ENCODE results near the gene STRADA. TPM values are rescaled to one million over a fixed set of nuclear protein-coding genes. Genes with fewer than 3 reads are reported as not detected.

STRADA gene
- total and polyA plus RNA-seq, 3 experiments from 2014 or later: 22.8 to 57.2 (median 56.7) TPM

DNA sequence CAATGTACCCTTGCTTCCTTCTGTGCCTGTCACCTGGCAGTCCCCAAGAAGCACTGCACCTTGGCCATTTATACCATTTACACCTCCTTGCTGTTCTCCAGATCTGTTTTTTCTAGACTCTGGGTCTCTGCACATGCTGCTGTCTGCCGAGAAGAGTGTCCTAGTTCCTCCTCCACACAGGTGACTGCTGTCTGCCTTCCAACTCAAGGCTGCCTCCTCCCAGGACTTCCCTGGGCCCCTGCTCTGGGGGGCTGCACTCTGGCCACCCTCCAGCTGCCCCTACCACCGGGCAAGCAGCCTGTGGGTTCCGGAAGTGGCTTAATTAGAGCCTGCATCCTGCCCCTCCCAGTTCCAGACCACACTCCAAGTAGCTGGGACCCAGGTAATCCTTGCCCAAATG is 35.9 kb downstream of the STRADA start:
- H3K4me3 ChIP-seq (ENCODE audit: low read length): peak overlapping the region; percentile 55
- H3K4me3 Mint-ChIP-seq: peak overlapping the region; percentile 78 to 88 (median 84)
- no peaks in the 10 kb centered on the region for H3K36me3 ChIP-seq (ENCODE audit: insufficient read depth, low read length)
- peaks cover 0 to 4% (median 0%) of the 10 kb centered on the region in 5 donors for H3K9me3 Mint-ChIP-seq
- no peaks in the 10 kb centered on the region for H3K27me3 ChIP-seq (ENCODE audit: insufficient read depth, low read length, poor library complexity, severe bottlenecking)
- H3K36me3 Mint-ChIP-seq: peaks cover 4 to 50% (median 13%) of the 10 kb centered on the region in 3 donors
- no peak for DNase-seq
- H3K9me3 ChIP-seq (ENCODE audit: low read length): no peaks in the 10 kb centered on the region
- peaks cover 78 to 93% (median 84%) of the 10 kb centered on the region in 3 donors for H3K4me1 Mint-ChIP-seq
- ChIA-PET CTCF (interaction anchor here (1.2 to 11.3 kb wide), 2 partner anchors 11 to 30 kb away, joined by 3 to 251 read pairs; no protein-coding TSS in a partner anchor), POLR2A (interaction anchor here (0.6 to 14.8 kb wide), 4 partner anchors 10 to 82 kb away, joined by 5 to 270 read pairs (median 10); partner anchors contain the start of genes CCDC47 and DDX42)
- H3K27ac Mint-ChIP-seq: peak overlapping the region; percentile 80 to 99 (median 95)
- H3K4me1 ChIP-seq (ENCODE audit: insufficient read depth, low read length): peaks cover 88% of the 10 kb centered on the region
- no peaks in the 10 kb centered on the region for H3K27me3 Mint-ChIP-seq
- H3K27ac ChIP-seq (ENCODE audit: low read depth, low read length): peak overlapping the region; percentile 62

DNA sequence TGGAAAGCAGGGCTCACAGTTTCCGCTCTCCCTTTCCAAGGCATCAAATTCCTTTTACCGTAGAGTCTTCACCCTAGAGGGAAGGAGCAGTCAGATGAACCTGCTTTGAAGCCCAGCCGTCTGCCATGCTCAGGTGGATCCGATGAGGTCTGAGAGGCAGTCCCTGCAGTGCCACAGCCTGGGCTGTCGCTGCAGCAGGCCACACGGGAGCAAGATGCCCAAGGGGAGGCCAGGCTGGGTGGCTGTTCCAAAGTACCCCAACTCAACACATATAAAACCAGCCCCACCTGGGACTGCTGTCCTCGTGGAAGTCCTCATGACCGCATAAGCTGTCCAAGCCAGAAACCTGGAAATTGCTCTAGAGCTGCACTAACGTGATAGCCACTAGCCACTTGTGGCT is 36.8 kb downstream of the STRADA start:
- H3K36me3 ChIP-seq (ENCODE audit: insufficient read depth, low read length): no peaks in the 10 kb centered on the region

DNA sequence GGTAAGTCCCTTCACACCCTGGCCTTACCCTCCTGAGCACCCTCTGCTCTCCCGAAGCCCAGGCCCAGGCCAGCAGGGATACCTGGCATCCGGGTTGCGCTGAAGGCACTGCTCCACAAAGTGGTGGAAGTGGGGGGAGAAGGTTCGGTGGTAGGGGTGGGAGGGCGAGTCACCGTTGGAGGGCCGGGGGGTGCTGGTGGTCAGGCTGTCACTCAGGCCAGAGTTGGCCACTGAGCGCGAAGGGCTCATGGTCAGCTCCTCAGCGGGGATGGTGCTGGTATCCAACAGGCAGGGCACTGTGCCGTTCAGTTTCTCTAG is 37.4 kb downstream of the STRADA start:
- Mint-ChIP-seq H3K4me1 (peaks cover 67 to 79% (median 71%) of the 10 kb centered on the region in 3 donors), H3K27ac (peak overlapping the region; percentile 14 to 99 (median 91)), H3K36me3 (peaks cover 4 to 43% (median 11%) of the 10 kb centered on the region in 3 donors), H3K4me3 (peak overlapping the region in 3 of 7 donors; percentile 73 to 93 (median 75)), H3K27me3 (no peaks in the 10 kb centered on the region), H3K9me3 (peaks cover 0 to 4% (median 0%) of the 10 kb centered on the region in 5 donors)
- Histone ChIP-seq H3K4me1 (ENCODE audit: insufficient read depth, low read length) (peaks cover 74% of the 10 kb centered on the region), H3K36me3 (ENCODE audit: insufficient read depth, low read length) (no peaks in the 10 kb centered on the region), H3K27me3 (ENCODE audit: insufficient read depth, low read length, poor library complexity, severe bottlenecking) (no peaks in the 10 kb centered on the region), H3K4me3 (ENCODE audit: low read length) (no peak overlapping the region), H3K9me3 (ENCODE audit: low read length) (no peaks in the 10 kb centered on the region), H3K27ac (ENCODE audit: low read depth, low read length) (no peak overlapping the region)
- ChIA-PET POLR2A (interaction anchor here (0.6 to 14.8 kb wide), 3 partner anchors 8 to 85 kb away, joined by 3 to 270 read pairs (median 3); no protein-coding TSS in a partner anchor), CTCF (no interaction called here)
- no peak for DNase-seq

More for the DNA sequence above, 36.8 kb downstream of the STRADA start:
- H3K4me1 ChIP-seq (ENCODE audit: insufficient read depth, low read length): peaks cover 80% of the 10 kb centered on the region
- peaks cover 73 to 85% (median 77%) of the 10 kb centered on the region in 3 donors for H3K4me1 Mint-ChIP-seq
- no peak overlapping the region for H3K27ac ChIP-seq (ENCODE audit: low read depth, low read length)
- peak overlapping the region; percentile 19 to 99 (median 94) for H3K27ac Mint-ChIP-seq
- H3K4me3 Mint-ChIP-seq: peak overlapping the region in 6 of 7 donors; percentile 70 to 85 (median 82)
- H3K36me3 Mint-ChIP-seq: peaks cover 4 to 45% (median 13%) of the 10 kb centered on the region in 3 donors
- peaks cover 0 to 4% (median 0%) of the 10 kb centered on the region in 5 donors for H3K9me3 Mint-ChIP-seq
- no peak for DNase-seq
- no peaks in the 10 kb centered on the region for H3K27me3 Mint-ChIP-seq
- no peaks in the 10 kb centered on the region for H3K9me3 ChIP-seq (ENCODE audit: low read length)
- no peaks in the 10 kb centered on the region for H3K27me3 ChIP-seq (ENCODE audit: insufficient read depth, low read length, poor library complexity, severe bottlenecking)
- ChIA-PET CTCF (interaction anchor here (11.3 kb wide), 1 partner anchor 11 kb away, joined by 251 read pairs; no protein-coding TSS in a partner anchor), POLR2A (interaction anchor here (14.8 kb wide), 1 partner anchor 9 kb away, joined by 270 read pairs; no protein-coding TSS in a partner anchor)
- H3K4me3 ChIP-seq (ENCODE audit: low read length): no peak overlapping the region

DNA sequence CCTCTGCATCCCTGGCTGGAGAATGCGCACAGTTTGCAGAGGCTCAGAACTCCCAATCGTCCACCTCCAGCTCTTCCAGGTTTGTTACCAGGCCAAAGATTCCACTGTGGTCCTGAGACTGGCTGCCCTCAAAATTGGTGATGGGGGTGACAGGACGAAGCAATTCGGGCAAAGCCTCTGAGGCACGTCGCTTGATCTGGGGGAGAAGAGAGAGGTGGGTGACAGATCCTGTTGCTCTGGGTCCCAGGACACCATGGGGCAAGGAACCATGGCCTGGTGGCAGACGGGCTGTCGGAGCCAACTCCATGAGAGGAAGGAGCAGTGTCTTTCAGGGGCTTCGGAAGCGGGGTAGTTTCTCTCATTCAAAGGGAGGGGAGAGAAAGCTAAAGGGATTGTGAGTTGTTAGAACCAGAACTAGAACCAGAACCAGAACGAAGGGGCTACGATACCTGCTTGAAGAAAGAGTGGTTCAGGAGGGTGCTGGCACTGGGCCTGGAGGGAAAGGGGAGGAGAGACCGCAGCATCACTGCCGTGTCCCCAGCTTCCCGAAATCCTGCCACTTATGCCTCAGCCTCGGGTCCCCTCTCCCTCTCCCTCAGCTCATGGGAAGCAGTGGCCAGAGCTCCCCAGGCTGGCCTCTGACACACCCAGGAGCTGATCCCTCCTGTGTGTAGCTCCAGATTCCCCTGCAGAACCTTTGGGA is 37.9 kb downstream of the STRADA start:
- Mint-ChIP-seq H3K36me3 (peaks cover 4 to 43% (median 10%) of the 10 kb centered on the region in 3 donors), H3K4me1 (peaks cover 62 to 74% (median 66%) of the 10 kb centered on the region in 3 donors), H3K9me3 (peaks cover 0 to 4% (median 0%) of the 10 kb centered on the region in 5 donors), H3K27me3 (no peaks in the 10 kb centered on the region), H3K27ac (peak overlapping the region; percentile 64 to 100 (median 98)), H3K4me3 (peak overlapping the region; percentile 30 to 98 (median 92))
- no peaks in the 10 kb centered on the region for H3K27me3 ChIP-seq (ENCODE audit: insufficient read depth, low read length, poor library complexity, severe bottlenecking)
- no peaks in the 10 kb centered on the region for H3K9me3 ChIP-seq (ENCODE audit: low read length)
- DNase-seq: no peak
- no peak overlapping the region for H3K27ac ChIP-seq (ENCODE audit: low read depth, low read length)
- peaks cover 2% of the 10 kb centered on the region for H3K36me3 ChIP-seq (ENCODE audit: insufficient read depth, low read length)
- peak overlapping the region; percentile 66 for H3K4me3 ChIP-seq (ENCODE audit: low read length)
- POLR2A ChIA-PET: interaction anchor here (0.6 to 14.8 kb wide), 5 partner anchors 8 to 85 kb away, joined by 3 to 270 read pairs (median 18); partner anchors contain the start of genes CCDC47, DDX42 and MAP3K3
- CTCF ChIA-PET: interaction anchor here (3.6 to 4.2 kb wide), 2 partner anchors 7 to 70 kb away, joined by 16 to 39 read pairs; partner anchors contain the start of genes CCDC47 and DDX42
- H3K4me1 ChIP-seq (ENCODE audit: insufficient read depth, low read length): peaks cover 69% of the 10 kb centered on the region

DNA sequence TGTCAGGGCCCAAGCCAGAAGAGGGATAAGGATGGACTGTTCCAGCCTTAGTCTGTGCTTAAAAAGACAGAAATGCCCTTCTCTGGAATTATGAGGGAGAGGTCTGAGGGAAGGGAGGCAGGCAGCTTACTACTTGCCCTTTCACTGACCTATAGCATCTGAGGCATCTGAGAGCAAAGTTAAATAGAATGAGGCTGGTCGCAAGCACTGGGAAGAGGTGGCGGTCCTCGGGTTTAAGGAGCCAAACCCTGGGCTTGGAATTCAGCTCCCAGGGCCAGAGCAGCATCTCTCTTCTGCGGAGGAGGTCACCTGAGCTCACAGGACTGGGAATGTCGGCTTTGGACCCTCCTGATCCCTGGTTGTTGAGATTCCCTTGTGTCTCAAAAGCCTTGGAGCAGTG is 38.6 kb downstream of the STRADA start:
- Mint-ChIP-seq H3K4me1 (peaks cover 57 to 67% (median 59%) of the 10 kb centered on the region in 3 donors), H3K36me3 (peaks cover 5 to 49% (median 10%) of the 10 kb centered on the region in 3 donors), H3K4me3 (peak overlapping the region; percentile 91 to 98 (median 93)), H3K27ac (peak overlapping the region; percentile 95 to 100 (median 99)), H3K27me3 (peaks cover 0 to 2% of the 10 kb centered on the region in 2 donors), H3K9me3 (peaks cover 0 to 4% (median 0%) of the 10 kb centered on the region in 5 donors)
- DNase-seq: no peak
- H3K27me3 ChIP-seq (ENCODE audit: insufficient read depth, low read length, poor library complexity, severe bottlenecking): no peaks in the 10 kb centered on the region
- POLR2A ChIA-PET: interaction anchor here (0.7 to 14.8 kb wide), 6 partner anchors 7 to 81 kb away, joined by 3 to 270 read pairs (median 27); partner anchors contain the start of genes CCDC47, DDX42 and MAP3K3
- CTCF ChIA-PET: interaction anchor here (1.0 to 4.2 kb wide), 5 partner anchors 7 to 80 kb away, joined by 4 to 39 read pairs (median 7); partner anchors contain the start of genes CCDC47 and DDX42
- no peaks in the 10 kb centered on the region for H3K9me3 ChIP-seq (ENCODE audit: low read length)
- H3K4me3 ChIP-seq (ENCODE audit: low read length): peak overlapping the region; percentile 66
- peaks cover 62% of the 10 kb centered on the region for H3K4me1 ChIP-seq (ENCODE audit: insufficient read depth, low read length)
- peaks cover 9% of the 10 kb centered on the region for H3K36me3 ChIP-seq (ENCODE audit: insufficient read depth, low read length)
- peak overlapping the region; percentile 70 for H3K27ac ChIP-seq (ENCODE audit: low read depth, low read length)

DNA sequence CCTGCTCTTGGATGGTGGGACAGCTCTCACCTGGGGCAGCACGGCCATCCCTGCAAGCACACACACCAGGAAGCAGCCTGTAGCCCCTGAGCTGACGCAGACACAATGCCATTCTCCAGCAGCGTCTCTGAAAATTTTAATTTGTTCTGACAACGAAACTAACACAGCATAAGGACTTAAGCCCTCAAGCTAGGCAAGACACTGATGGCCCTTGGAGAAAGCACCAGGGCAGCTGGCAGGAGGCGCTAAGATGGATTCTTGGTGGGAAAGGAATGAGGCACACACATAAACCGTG is 38.9 kb downstream of the STRADA start:
- no peaks in the 10 kb centered on the region for H3K27me3 ChIP-seq (ENCODE audit: insufficient read depth, low read length, poor library complexity, severe bottlenecking)
- Mint-ChIP-seq H3K4me1 (peaks cover 61 to 69% (median 63%) of the 10 kb centered on the region in 3 donors), H3K4me3 (peak overlapping the region; percentile 91 to 98 (median 93)), H3K27me3 (peaks cover 0 to 3% of the 10 kb centered on the region in 2 donors), H3K9me3 (peaks cover 0 to 6% (median 0%) of the 10 kb centered on the region in 5 donors), H3K27ac (peak overlapping the region; percentile 95 to 100 (median 99)), H3K36me3 (peaks cover 7 to 52% (median 10%) of the 10 kb centered on the region in 3 donors)
- POLR2A ChIA-PET: interaction anchor here (0.7 to 14.8 kb wide), 8 partner anchors 7 to 81 kb away, joined by 3 to 270 read pairs (median 16); partner anchors contain the start of genes CCDC47, DDX42, MAP3K3 and STRADA
- no peaks in the 10 kb centered on the region for H3K9me3 ChIP-seq (ENCODE audit: low read length)
- H3K36me3 ChIP-seq (ENCODE audit: insufficient read depth, low read length): peaks cover 10% of the 10 kb centered on the region
- peaks cover 60% of the 10 kb centered on the region for H3K4me1 ChIP-seq (ENCODE audit: insufficient read depth, low read length)
- DNase-seq: no peak
- H3K4me3 ChIP-seq (ENCODE audit: low read length): peak overlapping the region; percentile 66
- peak overlapping the region; percentile 70 for H3K27ac ChIP-seq (ENCODE audit: low read depth, low read length)
- CTCF ChIA-PET: interaction anchor here (0.9 to 4.2 kb wide), 7 partner anchors 8 to 79 kb away, joined by 3 to 39 read pairs (median 4); partner anchors contain the start of genes CCDC47 and DDX42

DNA sequence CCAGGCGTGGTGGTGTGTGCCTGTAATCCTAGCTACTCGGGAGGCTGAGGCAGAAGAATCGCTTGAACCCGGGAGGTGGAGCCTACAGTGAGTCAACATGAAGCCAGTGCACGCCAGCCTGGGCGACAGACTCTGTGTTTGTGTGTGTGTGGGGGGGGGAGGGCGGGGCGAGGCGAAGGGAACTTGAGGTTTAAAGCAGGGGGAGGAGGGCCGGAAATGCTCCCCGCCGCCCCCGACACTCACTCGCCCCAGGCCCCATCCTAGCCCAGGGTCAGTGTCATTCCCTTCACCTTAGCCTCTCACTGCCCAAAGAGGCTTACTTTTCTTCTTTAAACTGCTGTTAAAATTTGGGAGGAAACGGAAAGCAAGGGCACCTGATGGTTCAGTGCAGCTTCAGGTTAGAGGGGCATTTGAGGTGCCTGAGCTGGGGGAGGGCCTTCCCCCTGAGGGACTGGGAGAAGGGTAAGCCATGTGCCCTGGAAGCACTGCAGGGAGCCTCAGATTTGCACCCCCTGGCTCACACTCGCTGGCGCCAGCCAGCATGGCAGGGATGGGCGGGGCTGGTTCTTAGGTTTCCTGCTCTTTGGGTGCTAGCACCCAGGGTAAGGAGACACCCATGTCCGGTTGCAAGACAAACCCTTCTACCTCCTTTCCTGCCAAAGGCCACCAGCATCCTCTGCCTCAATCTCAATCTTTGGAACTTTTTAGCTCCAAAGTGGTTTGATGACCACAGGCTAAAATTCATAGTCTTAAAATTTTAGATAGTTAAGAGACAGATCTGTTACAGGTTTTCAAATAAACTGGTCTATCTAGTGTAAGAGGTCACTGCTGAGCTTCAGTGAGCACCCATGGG is 39.5 kb downstream of the STRADA start:
- Histone ChIP-seq H3K36me3 (ENCODE audit: insufficient read depth, low read length) (peaks cover 16% of the 10 kb centered on the region), H3K9me3 (ENCODE audit: low read length) (no peaks in the 10 kb centered on the region), H3K27ac (ENCODE audit: low read depth, low read length) (peak overlapping the region; percentile 70), H3K4me3 (ENCODE audit: low read length) (peak overlapping the region; percentile 94), H3K4me1 (ENCODE audit: insufficient read depth, low read length) (peaks cover 60% of the 10 kb centered on the region), H3K27me3 (ENCODE audit: insufficient read depth, low read length, poor library complexity, severe bottlenecking) (no peaks in the 10 kb centered on the region)
- Mint-ChIP-seq H3K36me3 (peaks cover 7 to 58% (median 10%) of the 10 kb centered on the region in 3 donors), H3K9me3 (peaks cover 0 to 6% (median 0%) of the 10 kb centered on the region in 5 donors), H3K27me3 (peaks cover 0 to 3% of the 10 kb centered on the region in 2 donors), H3K4me1 (peaks cover 61 to 71% (median 65%) of the 10 kb centered on the region in 3 donors), H3K27ac (peak overlapping the region; percentile 95 to 100 (median 99)), H3K4me3 (peak overlapping the region; percentile 91 to 98 (median 93))
- POLR2A ChIA-PET: interaction anchor here (0.7 to 14.8 kb wide), 14 partner anchors 6 to 804 kb away, joined by 3 to 270 read pairs (median 6); partner anchors contain the start of genes CCDC47, DDX42, DDX5 and MAP3K3
- CTCF ChIA-PET: interaction anchor here (0.9 to 4.2 kb wide), 8 partner anchors 8 to 79 kb away, joined by 3 to 39 read pairs (median 4); partner anchors contain the start of genes CCDC47 and DDX42
- DNase-seq: peak; percentile 67 to 89 (median 74)
